AG09319 (cell line): ENCODE data around the gene MAPKAP1.

Experiments used
- DNase-seq: peaks from one replicate; pipeline ENCODE4 v3.0.0-alpha.2; 2010; ENCODE audit warnings: low read depth; ENCODE audit errors: extremely low read depth
- TF ChIP-seq, protein P1 (sequence below): IDR thresholded peaks from 2 replicates; pipeline ENCODE4 v1.5.1; 2011; ENCODE audit warnings: low read depth, mild to moderate bottlenecking, inconsistent platforms, low read length, moderate library complexity

Gene MAPKAP1

GRCh38 chr9:125650271-125650737, 56.7 kb downstream of the MAPKAP1 start:
- no peak for DNase-seq

GRCh38 chr9:125649826-125650225, 57.2 kb downstream of the MAPKAP1 start:
- no peak for DNase-seq
- TF ChIP-seq, protein P1, sequence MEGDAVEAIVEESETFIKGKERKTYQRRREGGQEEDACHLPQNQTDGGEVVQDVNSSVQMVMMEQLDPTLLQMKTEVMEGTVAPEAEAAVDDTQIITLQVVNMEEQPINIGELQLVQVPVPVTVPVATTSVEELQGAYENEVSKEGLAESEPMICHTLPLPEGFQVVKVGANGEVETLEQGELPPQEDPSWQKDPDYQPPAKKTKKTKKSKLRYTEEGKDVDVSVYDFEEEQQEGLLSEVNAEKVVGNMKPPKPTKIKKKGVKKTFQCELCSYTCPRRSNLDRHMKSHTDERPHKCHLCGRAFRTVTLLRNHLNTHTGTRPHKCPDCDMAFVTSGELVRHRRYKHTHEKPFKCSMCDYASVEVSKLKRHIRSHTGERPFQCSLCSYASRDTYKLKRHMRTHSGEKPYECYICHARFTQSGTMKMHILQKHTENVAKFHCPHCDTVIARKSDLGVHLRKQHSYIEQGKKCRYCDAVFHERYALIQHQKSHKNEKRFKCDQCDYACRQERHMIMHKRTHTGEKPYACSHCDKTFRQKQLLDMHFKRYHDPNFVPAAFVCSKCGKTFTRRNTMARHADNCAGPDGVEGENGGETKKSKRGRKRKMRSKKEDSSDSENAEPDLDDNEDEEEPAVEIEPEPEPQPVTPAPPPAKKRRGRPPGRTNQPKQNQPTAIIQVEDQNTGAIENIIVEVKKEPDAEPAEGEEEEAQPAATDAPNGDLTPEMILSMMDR: no peak

More at GRCh38 chr9:125650271-125650737, 56.7 kb downstream of the MAPKAP1 start:
- TF ChIP-seq, protein P1: no peak

- TF ChIP-seq, protein P1: no peak
- DNase-seq: no peak
Observed at GRCh38 chr9:125649315-125649714, 57.7 kb downstream of the MAPKAP1 start.

GRCh38 chr9:125648294-125648693, 58.7 kb downstream of the MAPKAP1 start:
- TF ChIP-seq, protein P1: no peak
- DNase-seq: no peak

- TF ChIP-seq, protein P1: no peak
- no peak for DNase-seq
Observed at GRCh38 chr9:125646621-125647100, 60.3 kb downstream of the MAPKAP1 start.

- TF ChIP-seq, protein P1: no peak
- DNase-seq: no peak
Observed at GRCh38 chr9:125646217-125646616, 60.8 kb downstream of the MAPKAP1 start.

DNA sequence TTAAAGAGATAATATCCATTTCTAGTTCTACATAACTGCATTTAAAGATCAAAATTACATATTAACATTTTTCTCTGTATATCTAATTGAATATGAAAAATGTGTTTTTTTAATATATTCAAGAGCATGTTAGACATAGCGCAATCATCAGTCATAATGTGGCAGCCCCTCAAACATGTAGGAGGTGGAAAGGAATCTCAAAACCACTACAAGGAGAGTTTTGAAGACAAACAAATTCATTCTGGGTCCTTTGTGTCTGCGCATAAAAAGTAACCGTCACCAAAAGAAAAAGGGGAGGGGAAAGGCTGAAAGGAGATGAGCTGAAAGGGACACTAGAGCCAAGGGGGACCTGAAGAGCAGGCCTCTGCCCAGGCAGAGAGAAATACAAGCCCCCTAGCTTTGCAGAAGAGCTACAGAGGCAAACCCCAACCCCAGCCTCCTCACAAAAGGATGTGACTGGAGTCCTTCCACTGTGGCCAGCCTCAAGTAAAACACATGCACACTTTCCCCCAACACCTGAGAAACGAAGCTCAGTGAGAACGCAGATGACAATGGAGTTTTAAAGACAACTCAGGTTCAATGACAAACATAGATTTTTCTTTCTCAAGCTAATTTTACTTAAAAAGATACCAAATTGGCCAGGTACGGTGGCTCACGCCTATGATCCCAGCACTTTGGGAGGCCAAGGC, 62.0 kb downstream of the MAPKAP1 start:
- TF ChIP-seq, protein P1: no peak
- DNase-seq: no peak
